Pancreas (tissue), 10 donors: ENCODE measurements around the gene AXL. TPM values are rescaled to one million over a fixed set of nuclear protein-coding genes. Genes with fewer than 3 reads are reported as not detected.
A peak's percentile ranks its signal among the peaks of the same experiment; 100 is the strongest.

Experiments
- ATAC-seq, 4 donors: fragments of 200-7000 bp; cut with Tn5 transposase; one replicate each; pipeline versions ENCODE4 v1.8.0 to v1.9.1; 2020; ENCODE audit warnings: mild to moderate bottlenecking in 4 of 4, moderate library complexity in 4 of 4
- DNase-seq, 6 donors: peaks; one replicate each; pipeline ENCODE4 v3.0.0-alpha.2; 2020
- FAIRE-seq: peaks from 2 replicates; lab custom pipeline; 2012; peaks lifted over from hg19 to GRCh38; lab: Jason Lieb, UNC
- H3K27ac ChIP-seq, 4 donors: fragments of 200-600 bp; sonication (generic); 1 replicate in 3 of 4; 2 replicates in 1 of 4; pipeline versions ENCODE4 v1.5.0 to v1.8.0; 2020
- H3K27me3 ChIP-seq, 4 donors: fragments of 200-600 bp; one replicate each; pipeline ENCODE4 v1.8.0; 2021
- H3K36me3 ChIP-seq, 3 donors: fragments of 200-600 bp; sonication (generic) in 1 of 3; one replicate each; pipeline versions ENCODE4 v1.5.0 to v1.8.0; 2020 to 2021
- H3K4me1 ChIP-seq, 3 donors: fragments of 200-600 bp; one replicate each; pipeline ENCODE4 v1.8.0; 2021
- H3K4me3 ChIP-seq, 4 donors: fragments of 200-600 bp; sonication (generic) in 2 of 4; one replicate each; pipeline versions ENCODE4 v1.5.0 to v1.8.0; 2020 to 2021
- H3K9me3 ChIP-seq, 4 donors: fragments of 200-600 bp; one replicate each; pipeline ENCODE4 v1.8.0; 2021
- WGBS, 2 donors: extraction: QIAGEN DNeasy Blood & Tissue Kit; methylation state at CpG; one replicate each; pipeline ENCODE4 v1.1.7; 2013; 5-methylcytosine and 5-hydroxymethylcytosine counted together
- intact Hi-C, 3 donors: fragments of 100-400 bp; cut with DNase I; formaldehyde crosslinking; loops; one replicate each; pipeline versions ENCODE4 v1.11.1 to v1.14.2; 2022
- polyA plus RNA-seq, 2 donors: library from polyadenylated mRNA; stranded (reverse); fragments of 200-250 nt; gene quantifications; one replicate each; pipeline ENCODE4 v1.2.3, GENCODE V29; 2013
- total RNA-seq, 6 donors: library from RNA; stranded (reverse); fragmentation: NEBNext Ultra II Directional in 4 of 6; extraction: Animal tissue kit (Norgen Biotek cat#: 25700) in 4 of 6; gene quantifications; one replicate each; pipeline versions ENCODE4 v1.2.1 to v1.2.4, GENCODE V29; 2021 to 2023
- TF ChIP-seq, protein P1 (sequence below), 4 donors: fragments of 200-600 bp; sonication (generic) in 3 of 4; IDR thresholded peaks; one replicate each; pipeline versions ENCODE4 v1.5.0 to v1.8.0; 2021; ENCODE audit warnings: antibody characterized with exemption in 4 of 4
- donor health status: healthy with polysubstance abuse.
- donor health status: DM: no; HTN: no; CAD: no; lungs with moderate emphysema.
- donor health status: DM: no; HTN: no; CAD: no.
- donor health status: control.
- donor health status: control.
- donor health status: Bipolar disorder and iron deficiency.
- donor health status: DM: yes; HTN: yes; CAD: no.
- donor health status: DM: no; HTN: no; CAD: no.
- donor health status: DM: no; HTN: no; CAD: no.
- donor health status: DM: yes; HTN: yes; CAD: no.

AXL gene
- total and polyA plus RNA-seq, 8 donors: 1.2 to 16.6 (median 3.3) TPM

- no peak overlapping the region for H3K27ac ChIP-seq
- H3K36me3 ChIP-seq: no peaks in the 10 kb centered on the region
- intact Hi-C loops: no loop called here
- H3K27me3 ChIP-seq: no peaks in the 10 kb centered on the region
- 66 to 81% methylated on average over 4 of the region's 4 CpGs for WGBS, 2 donors
- TF ChIP-seq, protein P1, sequence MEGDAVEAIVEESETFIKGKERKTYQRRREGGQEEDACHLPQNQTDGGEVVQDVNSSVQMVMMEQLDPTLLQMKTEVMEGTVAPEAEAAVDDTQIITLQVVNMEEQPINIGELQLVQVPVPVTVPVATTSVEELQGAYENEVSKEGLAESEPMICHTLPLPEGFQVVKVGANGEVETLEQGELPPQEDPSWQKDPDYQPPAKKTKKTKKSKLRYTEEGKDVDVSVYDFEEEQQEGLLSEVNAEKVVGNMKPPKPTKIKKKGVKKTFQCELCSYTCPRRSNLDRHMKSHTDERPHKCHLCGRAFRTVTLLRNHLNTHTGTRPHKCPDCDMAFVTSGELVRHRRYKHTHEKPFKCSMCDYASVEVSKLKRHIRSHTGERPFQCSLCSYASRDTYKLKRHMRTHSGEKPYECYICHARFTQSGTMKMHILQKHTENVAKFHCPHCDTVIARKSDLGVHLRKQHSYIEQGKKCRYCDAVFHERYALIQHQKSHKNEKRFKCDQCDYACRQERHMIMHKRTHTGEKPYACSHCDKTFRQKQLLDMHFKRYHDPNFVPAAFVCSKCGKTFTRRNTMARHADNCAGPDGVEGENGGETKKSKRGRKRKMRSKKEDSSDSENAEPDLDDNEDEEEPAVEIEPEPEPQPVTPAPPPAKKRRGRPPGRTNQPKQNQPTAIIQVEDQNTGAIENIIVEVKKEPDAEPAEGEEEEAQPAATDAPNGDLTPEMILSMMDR (IDR thresholded peaks at IDR 0.05): no peak
- DNase-seq: peak in 1 of 6 donors; percentile 35
- peak in 3 of 4 donors; percentile 44 to 84 (median 63) for ATAC-seq
- no peak for FAIRE-seq
- H3K4me1 ChIP-seq: no peaks in the 10 kb centered on the region
- no peak overlapping the region for H3K4me3 ChIP-seq
- H3K9me3 ChIP-seq: no peaks in the 10 kb centered on the region
Measured at GRCh38 chr19:41233748-41234240, 14.8 kb downstream of the AXL start.

- no peak for ATAC-seq
Measured at GRCh38 chr19:41234512-41235168, 15.6 kb downstream of the AXL start.

GRCh38 chr19:41235480-41235879 lies 16.5 kb downstream of the AXL start:
- WGBS, 2 donors: 63% methylated on average over 4 of the region's 4 CpGs
- intact Hi-C loops: no loop called here
- TF ChIP-seq, protein P1 (IDR thresholded peaks at IDR 0.05): no peak
- H3K4me1 ChIP-seq: no peaks in the 10 kb centered on the region
- ATAC-seq (no peak), DNase-seq (no peak), FAIRE-seq (no peak)
- H3K9me3 ChIP-seq: no peaks in the 10 kb centered on the region
- no peak overlapping the region for H3K4me3 ChIP-seq
- H3K27me3 ChIP-seq: no peaks in the 10 kb centered on the region
- no peaks in the 10 kb centered on the region for H3K36me3 ChIP-seq
- no peak overlapping the region for H3K27ac ChIP-seq

More at GRCh38 chr19:41234512-41235168, 15.6 kb downstream of the AXL start:
- no peak overlapping the region for H3K27ac ChIP-seq
- no peaks in the 10 kb centered on the region for H3K9me3 ChIP-seq
- intact Hi-C loops: no loop called here
- TF ChIP-seq, protein P1 (IDR thresholded peaks at IDR 0.05): no peak
- no peaks in the 10 kb centered on the region for H3K27me3 ChIP-seq
- H3K4me3 ChIP-seq: no peak overlapping the region
- no peak for DNase-seq
- H3K36me3 ChIP-seq: no peaks in the 10 kb centered on the region
- no peak for FAIRE-seq
- 62 to 71% methylated on average over 8 of the region's 8 CpGs for whole genome bisulfite sequencing, 2 donors
- H3K4me1 ChIP-seq: no peaks in the 10 kb centered on the region

- 74 to 88% methylated on average over 8 to 10 of the region's 10 CpGs for WGBS, 2 donors
- no peak for FAIRE-seq
- ATAC-seq: no peak
- Histone ChIP-seq H3K9me3 (no peaks in the 10 kb centered on the region), H3K27me3 (no peaks in the 10 kb centered on the region), H3K27ac (no peak overlapping the region), H3K36me3 (no peaks in the 10 kb centered on the region), H3K4me3 (no peak overlapping the region), H3K4me1 (no peaks in the 10 kb centered on the region)
- TF ChIP-seq, protein P1 (IDR thresholded peaks at IDR 0.05): no peak
- intact Hi-C loops: no loop called here
- DNase-seq: no peak
Measured at GRCh38 chr19:41238244-41238643, 19.2 kb downstream of the AXL start.

DNA sequence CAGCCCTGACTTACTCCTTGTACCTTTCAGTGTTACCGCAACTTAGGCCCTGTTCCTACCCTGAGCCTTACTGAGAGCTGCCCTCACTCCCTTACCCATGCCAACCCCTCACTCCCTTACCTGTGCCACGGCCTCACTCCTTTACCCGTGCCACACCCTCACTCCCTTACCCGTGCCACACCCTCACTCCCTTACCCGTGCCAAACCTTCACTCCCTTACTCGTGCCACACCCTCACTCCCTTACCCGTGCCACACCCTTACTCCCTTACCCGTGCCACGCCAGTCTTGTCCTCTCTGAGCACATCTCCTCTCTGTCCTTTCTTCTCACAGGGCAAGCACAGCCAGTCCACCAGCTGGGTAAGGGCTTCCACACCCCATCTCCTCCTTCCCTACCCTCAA lies 20.3 kb downstream of the AXL start:
- TF ChIP-seq, protein P1 (IDR thresholded peaks at IDR 0.05): no peak
- H3K27me3 ChIP-seq: no peaks in the 10 kb centered on the region

More for the DNA sequence above, 20.3 kb downstream of the AXL start:
- Histone ChIP-seq H3K4me1 (no peaks in the 10 kb centered on the region), H3K4me3 (no peak overlapping the region), H3K9me3 (no peaks in the 10 kb centered on the region), H3K27ac (no peak overlapping the region), H3K36me3 (no peaks in the 10 kb centered on the region)
- 66 to 87% methylated on average over 9 of the region's 9 CpGs for WGBS, 2 donors
- ATAC-seq: no peak
- intact Hi-C loops: no loop called here
- no peak for FAIRE-seq
- DNase-seq: no peak
